ENCODE measurements around the gene FGF14.

GRCh38 chr13:101875717-101876393, 526.0 kb downstream of the FGF14 start:
- TF ChIP-seq, protein P1, sequence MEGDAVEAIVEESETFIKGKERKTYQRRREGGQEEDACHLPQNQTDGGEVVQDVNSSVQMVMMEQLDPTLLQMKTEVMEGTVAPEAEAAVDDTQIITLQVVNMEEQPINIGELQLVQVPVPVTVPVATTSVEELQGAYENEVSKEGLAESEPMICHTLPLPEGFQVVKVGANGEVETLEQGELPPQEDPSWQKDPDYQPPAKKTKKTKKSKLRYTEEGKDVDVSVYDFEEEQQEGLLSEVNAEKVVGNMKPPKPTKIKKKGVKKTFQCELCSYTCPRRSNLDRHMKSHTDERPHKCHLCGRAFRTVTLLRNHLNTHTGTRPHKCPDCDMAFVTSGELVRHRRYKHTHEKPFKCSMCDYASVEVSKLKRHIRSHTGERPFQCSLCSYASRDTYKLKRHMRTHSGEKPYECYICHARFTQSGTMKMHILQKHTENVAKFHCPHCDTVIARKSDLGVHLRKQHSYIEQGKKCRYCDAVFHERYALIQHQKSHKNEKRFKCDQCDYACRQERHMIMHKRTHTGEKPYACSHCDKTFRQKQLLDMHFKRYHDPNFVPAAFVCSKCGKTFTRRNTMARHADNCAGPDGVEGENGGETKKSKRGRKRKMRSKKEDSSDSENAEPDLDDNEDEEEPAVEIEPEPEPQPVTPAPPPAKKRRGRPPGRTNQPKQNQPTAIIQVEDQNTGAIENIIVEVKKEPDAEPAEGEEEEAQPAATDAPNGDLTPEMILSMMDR (IDR thresholded peaks at IDR 0.05; ENCODE audit: low read depth, low read length, poor library complexity, severe bottlenecking), result no peak
- no peak for TF ChIP-seq EZH2phosphoT487 (IDR thresholded peaks at IDR 0.05; ENCODE audit: borderline replicate concordance, low read length)

Measured in DOHH2 (cell line).